Stimulated activated naive CD8-positive, alpha-beta T cell treated with anti-CD3 and anti-CD28 coated beads, Interleukin-15, Interleukin-2, amounts not matched to agents 100 U/mL and 50 U/mL, for 24 hours (primary cell): ENCODE data around the gene EEF2.

Source experiments
- ATAC-seq: fragments of 150-1000 bp; cut with Tn5 transposase; one replicate; pipeline ENCODE4 v1.10.0; 2021
- DNase-seq: peaks from one replicate; pipeline ENCODE4 v3.0.0; 2021

The EEF2 gene

GRCh38 chr19:3984584-3984907 is 717 bp downstream of the EEF2 start:
- no peak for ATAC-seq
- no peak for DNase-seq

- ATAC-seq: no peak
- peak; percentile 34 for DNase-seq
Observed at GRCh38 chr19:3983936-3984583, 1.2 kb downstream of the EEF2 start.

GRCh38 chr19:3983542-3983914 is 1.7 kb downstream of the EEF2 start:
- DNase-seq (no peak), ATAC-seq (no peak)

DNA sequence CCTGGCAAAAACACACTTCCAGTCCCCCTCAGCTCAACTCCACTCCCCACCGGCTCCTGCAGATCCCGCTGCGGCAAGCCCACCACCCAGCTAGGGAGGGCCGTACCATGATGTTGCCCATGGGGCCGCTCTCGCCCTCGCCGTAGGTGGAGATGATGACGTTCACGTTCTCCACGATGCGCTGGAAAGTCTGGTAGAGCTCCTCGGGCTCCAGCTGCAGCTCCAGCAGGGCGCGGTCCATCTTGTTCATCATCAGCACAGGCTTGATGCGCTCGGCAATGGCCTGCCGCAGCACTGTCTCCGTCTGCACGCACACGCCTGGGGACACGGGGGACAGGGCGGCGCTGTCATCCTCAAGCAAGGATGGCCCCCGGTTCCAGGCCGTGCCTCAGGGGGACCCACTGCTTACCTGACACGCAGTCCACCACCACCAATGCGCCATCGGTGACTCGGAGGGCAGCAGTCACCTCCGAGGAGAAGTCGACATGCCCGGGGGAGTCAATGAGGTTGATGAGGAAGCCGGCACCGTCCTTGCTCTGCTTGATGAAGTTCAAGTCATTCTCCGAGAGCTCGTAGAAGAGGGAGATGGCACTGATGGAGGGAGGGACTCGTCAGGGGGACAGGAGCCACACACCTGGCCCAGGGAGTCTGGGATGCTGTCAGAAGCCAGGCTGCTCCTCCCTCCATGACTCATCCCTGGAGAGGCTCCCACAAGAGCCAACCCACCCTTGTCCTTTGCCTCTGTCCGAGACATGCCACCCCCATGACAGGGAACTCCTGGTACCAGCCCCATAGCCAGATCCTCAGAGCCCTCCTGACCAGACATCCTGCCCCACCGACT is 2.3 kb downstream of the EEF2 start:
- ATAC-seq: peak; percentile 10
- no peak for DNase-seq

GRCh38 chr19:3981736-3982681 is 3.3 kb downstream of the EEF2 start:
- ATAC-seq (no peak), DNase-seq (no peak)

DNA sequence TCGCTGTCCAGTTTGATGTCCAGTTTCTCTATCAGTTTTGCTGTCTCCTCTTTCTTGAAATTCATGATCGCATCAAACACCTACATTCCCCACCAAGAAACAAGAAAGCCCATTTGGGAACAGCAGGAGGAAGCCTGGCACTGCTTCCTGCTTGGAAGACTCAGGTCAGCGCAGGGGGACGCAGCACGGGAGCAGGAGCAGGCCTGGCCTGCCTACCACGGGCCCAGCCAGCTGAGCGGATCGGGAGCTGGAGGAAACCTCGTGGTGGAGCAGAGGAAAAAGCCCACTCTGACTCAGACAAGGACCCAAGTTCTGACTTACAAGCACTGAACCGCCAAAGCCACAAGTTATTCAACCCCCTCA is 3.9 kb downstream of the EEF2 start:
- ATAC-seq (no peak), DNase-seq (no peak)

- DNase-seq (no peak), ATAC-seq (no peak)
Observed at GRCh38 chr19:3980353-3981251, 4.7 kb downstream of the EEF2 start.

GRCh38 chr19:3979674-3980352 is 5.5 kb downstream of the EEF2 start:
- ATAC-seq (no peak), DNase-seq (no peak)

- ATAC-seq (no peak), DNase-seq (no peak)
Observed at GRCh38 chr19:3979289-3979673, 6.0 kb downstream of the EEF2 start.

GRCh38 chr19:3978145-3978544 is 7.1 kb downstream of the EEF2 start:
- ATAC-seq (no peak), DNase-seq (no peak)

DNA sequence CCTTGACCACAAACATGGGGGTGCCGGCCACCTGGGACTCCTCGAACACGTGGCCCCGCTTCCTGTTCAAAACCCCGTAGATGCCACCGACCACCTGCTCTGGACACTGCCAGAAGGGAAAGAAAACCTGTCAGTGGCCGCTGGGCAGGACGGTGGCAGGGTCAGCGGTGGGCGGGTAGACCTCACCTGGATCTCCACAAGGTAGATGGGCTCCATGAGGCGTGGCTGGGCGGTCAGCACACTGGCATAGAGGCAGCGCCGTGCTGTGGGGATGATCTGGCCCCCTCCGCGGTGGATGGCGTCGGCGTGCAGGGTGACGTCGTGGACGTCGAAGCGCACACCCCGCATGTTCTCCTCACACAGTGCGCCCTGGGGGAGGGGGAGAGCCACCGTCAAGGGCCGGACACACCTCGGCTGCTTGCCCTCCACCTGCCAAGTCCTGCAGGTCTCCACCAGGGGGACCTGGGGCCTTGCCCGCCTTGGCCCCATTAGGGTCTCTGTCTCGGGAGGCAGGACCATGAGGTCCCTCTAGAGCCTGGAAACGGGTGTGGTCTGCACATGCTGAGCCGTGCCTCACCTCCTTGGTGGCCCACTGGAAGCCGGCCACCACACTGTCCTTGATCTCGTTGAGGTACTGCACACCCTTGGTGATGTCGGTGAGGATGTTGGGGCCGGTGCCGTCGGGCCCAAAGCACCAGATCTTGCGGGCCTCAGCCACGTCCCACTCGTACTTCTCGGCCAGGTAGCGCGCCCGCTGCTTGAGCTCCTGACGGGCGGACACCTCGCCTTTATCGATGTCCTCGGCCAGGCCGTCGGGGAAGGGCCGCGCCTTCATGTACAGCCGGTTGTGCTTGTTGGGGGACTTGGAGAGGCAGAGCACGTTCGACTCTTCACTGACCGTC is 7.8 kb downstream of the EEF2 start:
- ATAC-seq (no peak), DNase-seq (no peak)

DNA sequence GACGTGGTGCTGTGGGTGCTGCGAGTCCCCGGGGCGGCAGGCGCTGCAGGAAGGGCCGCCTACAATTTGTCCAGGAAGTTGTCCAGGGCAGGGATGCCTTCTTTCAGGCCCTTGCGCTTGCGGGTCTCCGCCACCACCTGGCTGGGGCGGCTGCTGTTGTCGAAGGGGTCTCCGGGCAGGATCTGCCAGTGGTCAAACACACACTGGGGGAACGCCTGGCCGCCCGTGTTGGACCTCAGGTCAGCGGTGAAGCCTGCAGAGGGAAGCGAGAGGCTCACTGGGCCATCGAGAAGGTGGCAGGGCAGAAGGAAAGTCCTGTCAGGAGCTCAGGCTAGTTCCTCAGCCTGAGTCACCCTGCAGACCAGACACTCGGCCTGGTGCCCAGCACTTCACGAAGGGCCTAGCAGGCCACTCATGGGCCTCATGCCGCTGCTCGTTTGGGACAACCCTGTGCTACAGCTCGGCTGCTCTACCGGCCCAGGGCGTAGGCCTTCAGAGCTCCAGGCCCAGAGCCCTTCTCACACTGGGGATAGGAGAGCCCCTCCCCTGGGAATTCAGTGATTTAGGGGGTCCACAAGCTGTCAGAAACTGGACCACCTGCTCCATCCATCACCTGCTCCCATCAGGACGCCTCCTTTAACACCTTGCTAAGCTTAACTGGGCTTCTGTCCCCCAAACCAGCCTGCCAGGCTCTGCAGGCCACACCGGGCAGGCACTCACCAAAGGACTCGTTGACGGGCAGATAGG is 8.6 kb downstream of the EEF2 start:
- ATAC-seq (no peak), DNase-seq (no peak)

- DNase-seq (no peak), ATAC-seq (no peak)
Observed at GRCh38 chr19:3975637-3976087, 9.6 kb downstream of the EEF2 start.

- DNase-seq (no peak), ATAC-seq (no peak)
Observed at GRCh38 chr19:3975144-3975543, 10.1 kb downstream of the EEF2 start.

- peak; percentile 92 for ATAC-seq
- peak; percentile 98 for DNase-seq
Observed at GRCh38 chr19:3970808-3971598, 14.3 kb downstream of the EEF2 start, which contains the start of gene DAPK3. Gene DAPK3, minus strand, starts transcription at chr19:3971099. Its CDS starts 1,364 bp downstream, at chr19:3969735.

DNA sequence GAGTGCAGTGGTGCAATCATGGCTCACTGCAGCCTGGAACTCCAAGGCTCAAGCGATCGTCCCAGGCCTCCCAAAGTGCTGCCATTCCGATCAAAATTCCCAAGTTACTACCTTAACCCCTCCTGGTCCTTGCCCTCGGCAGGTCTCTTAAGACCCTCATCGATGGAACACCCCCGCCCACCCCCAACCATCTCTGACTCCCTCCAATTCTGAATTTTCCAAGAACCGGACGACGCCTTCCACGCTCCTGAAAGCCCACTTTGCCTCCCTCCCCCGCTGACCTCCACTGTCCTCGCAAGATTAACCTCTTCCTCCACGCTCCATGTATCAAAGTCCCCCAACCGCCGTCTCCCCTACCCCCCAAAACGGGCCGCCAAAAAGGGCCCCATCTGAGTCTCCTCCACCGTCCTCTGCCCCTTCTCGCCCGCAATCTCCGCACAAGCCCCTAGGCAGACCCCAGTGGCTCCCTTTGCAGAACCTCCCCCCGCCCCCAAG is 14.9 kb downstream of the EEF2 start:
- ATAC-seq: no peak
- DNase-seq: no peak

DNA sequence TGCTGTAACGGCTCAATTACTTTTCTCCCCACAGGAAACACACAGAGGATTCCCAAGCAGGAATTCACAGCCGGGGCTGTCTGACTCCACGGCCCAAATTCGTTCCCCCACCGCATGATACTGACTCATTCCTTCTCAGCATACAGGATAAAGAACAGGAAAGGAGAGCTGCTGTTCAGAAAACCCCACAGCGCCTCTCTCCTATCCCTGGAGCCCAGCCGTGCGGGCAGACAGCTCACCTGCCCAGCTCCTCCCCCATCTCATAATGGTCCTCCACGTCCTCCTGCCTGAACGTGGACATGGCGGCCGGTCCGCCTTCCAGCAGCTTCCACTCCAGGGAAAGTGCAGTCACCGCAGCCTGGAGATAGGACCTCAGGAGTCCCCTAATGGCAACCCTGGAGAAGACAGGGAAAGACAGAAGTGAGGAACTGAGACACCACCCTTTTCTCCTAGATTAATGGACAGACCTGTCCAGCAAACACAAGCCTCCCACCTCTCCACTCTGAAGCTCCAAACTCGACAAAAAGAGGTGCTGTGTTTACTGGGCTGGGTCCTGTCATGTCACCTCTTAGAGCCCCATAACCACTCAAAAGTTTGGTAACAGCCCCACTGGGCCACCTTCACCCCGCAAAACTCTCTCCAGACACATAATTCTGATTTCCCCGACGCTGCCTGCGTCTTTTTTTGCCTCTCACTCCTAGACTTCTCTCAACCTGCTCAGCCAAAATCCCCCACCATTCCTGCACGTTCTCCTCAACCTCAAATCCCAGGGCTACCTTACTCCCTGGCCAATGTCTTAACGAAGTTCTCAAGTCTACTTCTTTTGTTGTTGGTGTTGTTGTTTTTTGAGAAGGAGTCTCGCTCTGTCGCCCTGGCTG is 15.6 kb downstream of the EEF2 start:
- DNase-seq (no peak), ATAC-seq (no peak)
